ENCODE data around the gene GRPEL1. TPM values are rescaled to one million over a fixed set of nuclear protein-coding genes. Genes with fewer than 3 reads are reported as not detected.

GRPEL1 gene
- total and polyA plus RNA-seq, 2 of the 13 experiments (the other 11 are each of a cell fraction or from before 2014, with no cell fraction given) = 32.3 to 141 TPM

- TF ChIP-seq BCL6 (CRISPR knock-in tag; IDR thresholded peaks at IDR 0.05) (0 out of 2 replicates have a peak, but pooled peaks have one; percentile 31), HNRNPL (IDR thresholded peaks at IDR 0.05; ENCODE audit: low read depth, low read length) (no peak), TCF7 (IDR thresholded peaks at IDR 0.05; ENCODE audit: low read depth) (peak; percentile 39), ZFP36 (IDR thresholded peaks at IDR 0.05; ENCODE audit: borderline replicate concordance, low read depth, low read length, partially characterized antibody) (no peak), CTCF (CRISPR knock-in tag; IDR thresholded peaks at IDR 0.05) (peak; percentile 59)
Measured at GRCh38 chr4:7037425-7037824, 30.4 kb downstream of the GRPEL1 start (continued).

- Histone ChIP-seq H3K9me3 (ENCODE audit: low read length) (no peaks in the 10 kb centered on the region), H3K4me2 (ENCODE audit: low read depth, low read length) (peak overlapping the region; percentile 80), H3K36me3 (replicated peaks in 1 of 2; ENCODE audit: control insufficient read depth in 1 of 2, insufficient read depth in 2 of 2, low read length in 2 of 2) (peaks cover 12 to 28% of the 10 kb centered on the region in 2 experiments), H3K4me3 (replicated peaks in 1 of 3; ENCODE audit: insufficient read depth in 1 of 3, low read depth in 2 of 3, low read length in 3 of 3) (peak overlapping the region; percentile 24 to 60 (median 34); a peak in 4 of 6 replicates), H3K79me2 (ENCODE audit: insufficient read depth, low read length) (no peaks in the 10 kb centered on the region), H3K27ac (ENCODE audit: extremely low read length, insufficient read depth, low read length) (peak overlapping the region; percentile 66), H3K9ac (ENCODE audit: insufficient read depth, low read depth, low read length) (peak overlapping the region; percentile 40), H3K4me1 (ENCODE audit: insufficient read depth, low read length) (peaks cover 45% of the 10 kb centered on the region), H3K27me3 (ENCODE audit: control insufficient read depth in 1 of 2, insufficient read depth in 2 of 2, low read length in 2 of 2) (no peaks in the 10 kb centered on the region), H4K20me1 (ENCODE audit: insufficient read depth, low read length) (0 out of 2 replicates have a peak, but pooled peaks cover 4% of the 10 kb centered on the region), H2AFZ (ENCODE audit: low read length) (no peak overlapping the region)
- FAIRE-seq (peak; percentile 84), DNase-seq (ENCODE audit: low spot score) (peak; percentile 91), ATAC-seq (peak; percentile 91)
- CTCF ChIA-PET (ENCODE audit: low intra/inter-chr PET ratio, low total read pairs) = interaction anchor here (1.5 kb wide), 1 partner anchor 36 kb away, joined by 5 read pairs; no protein-coding TSS in a partner anchor
- BruUV-seq (replicated peaks) = no TSS peak
- intact Hi-C loops (cut with micrococcal nuclease; ENCODE audit: unreplicated experiment) = no loop called here
- in situ Hi-C loops (cut with HindIII; ENCODE audit: extremely low pct_ligation_motif_present, low pct_unique_long_range_greater_than_20kb) = no loop called here
- 1% methylated on average over 12 of the region's 20 CpGs for WGBS (ENCODE audit: low lambda C conversion rate)
- POLR2A ChIA-PET = interaction anchor here (0.7 to 1.7 kb wide), 10 partner anchors 9 to 318 kb away, joined by 3 to 21 read pairs (median 4); partner anchors contain the start of genes BLOC1S4, GRPEL1 and TADA2B
- TF ChIP-seq TFDP2 (CRISPR knock-in tag; IDR thresholded peaks at IDR 0.05) (no peak), SIX1 (CRISPR knock-in tag; IDR thresholded peaks at IDR 0.05; ENCODE audit: borderline replicate concordance) (no peak), MXD3 (CRISPR knock-in tag; IDR thresholded peaks at IDR 0.05) (no peak), ATF4 (CRISPR knock-in tag; IDR thresholded peaks at IDR 0.05) (no peak), NR0B2 (CRISPR knock-in tag; IDR thresholded peaks at IDR 0.05) (peak; percentile 42; the same call in 1 of the 2 replicates), ZNF235 (CRISPR knock-in tag; IDR thresholded peaks at IDR 0.05; ENCODE audit: borderline replicate concordance) (no peak), SYNCRIP (IDR thresholded peaks at IDR 0.05; ENCODE audit: insufficient read depth, low read depth, low read length) (no peak), ZNF737 (CRISPR knock-in tag; IDR thresholded peaks at IDR 0.05; ENCODE audit: borderline replicate concordance) (no peak), ZNF720 (CRISPR knock-in tag; IDR thresholded peaks at IDR 0.05) (no peak), SETDB1 (CRISPR knock-in tag; IDR thresholded peaks at IDR 0.05; ENCODE audit: borderline replicate concordance) (no peak)
Measured at GRCh38 chr4:7034262-7035081, 33.4 kb downstream of the GRPEL1 start.

Measured in HepG2 (cell line).